ENCODE measurements around the gene NSMCE1. TPM values are rescaled to one million over a fixed set of nuclear protein-coding genes. Genes with fewer than 3 reads are reported as not detected.

The NSMCE1 gene
- total RNA-seq, 2 donors from 2014 or later = 37.6 to 58.2 TPM

Other genes with a start within 250 kb of the NSMCE1 start
- not detected for gene C16orf82, start 201.8 kb downstream of the NSMCE1 start, total RNA-seq
- gene KDM8, start 65.2 kb downstream of the NSMCE1 start, total RNA-seq = 1 to 10 TPM; 5.2 to 7.1 TPM
- 10 to 100 TPM; 74.8 to 80.0 TPM for gene IL4R, start 45.2 kb upstream of the NSMCE1 start, total RNA-seq
- gene IL21R, start 133.4 kb upstream of the NSMCE1 start, total RNA-seq = under 1 TPM; 0.56 to 0.91 TPM